Gastrocnemius medialis (tissue), 4 donors: Measurements from ENCODE around the gene EIF2S1. TPM values are rescaled to one million over a fixed set of nuclear protein-coding genes. Genes with fewer than 3 reads are reported as not detected.
A peak's percentile ranks its signal among the peaks of the same experiment; 100 is the strongest.

Source experiments
- ATAC-seq, 2 donors: fragments of 150-250 bp; one replicate each; pipeline ENCODE4 v1.9.1; 2016
- DNase-seq, 2 donors: peaks; one replicate each; pipeline ENCODE4 v3.0.0-alpha.2; 2019
- H3K27ac ChIP-seq, 4 donors: fragments of 200-600 bp; sonication (generic); 1 replicate in 1 of 4; 2 replicates in 3 of 4; pipeline ENCODE4 v1.5.1; 2016 to 2018; ENCODE audit warnings: mild to moderate bottlenecking in 2 of 4, moderate library complexity in 1 of 4
- H3K27me3 ChIP-seq, 3 donors: fragments of 200-600 bp; sonication (generic) in 2 of 3; 1 replicate in 1 of 3; 2 replicates in 2 of 3; pipeline versions ENCODE4 v1.5.1 to v1.6.0; 2016 to 2019; ENCODE audit warnings: mild to moderate bottlenecking in 1 of 3, moderate library complexity in 1 of 3
- H3K36me3 ChIP-seq, 2 donors: fragments of 200-600 bp; sonication (generic) in 1 of 2; one replicate each; pipeline ENCODE4 v1.5.1; 2017 to 2018
- H3K4me1 ChIP-seq, 2 donors: fragments of 200-600 bp; sonication (generic) in 1 of 2; one replicate each; pipeline ENCODE4 v1.5.1; 2016 to 2017; ENCODE audit warnings: mild to moderate bottlenecking in 2 of 2
- H3K4me3 ChIP-seq, 4 donors: fragments of 200-600 bp; sonication (generic) in 3 of 4; 1 replicate in 1 of 4; 2 replicates in 3 of 4; pipeline ENCODE4 v1.5.1; 2016 to 2019; ENCODE audit warnings: mild to moderate bottlenecking in 2 of 4
- H3K9me3 ChIP-seq, 3 donors: fragments of 200-600 bp; sonication (generic) in 2 of 3; 1 replicate in 1 of 3; 2 replicates in 2 of 3; pipeline ENCODE4 v1.5.1; 2016 to 2019
- POLR2A ChIP-seq, 2 donors: fragments of 450-650 bp; IDR thresholded peaks; one replicate each; pipeline ENCODE4 v1.6.1; 2017; ENCODE audit warnings: antibody characterized with exemption in 2 of 2, mild to moderate bottlenecking in 2 of 2, moderate library complexity in 2 of 2
- in situ Hi-C, 4 donors: fragments of 200-750 bp; cut with MboI; loops; one replicate each; pipeline versions ENCODE4 v1.15.0 to v1.8.0; 2017; ENCODE audit warnings: low sequenced_read_pairs in 4 of 4
- intact Hi-C: fragments of 100-400 bp; cut with DNase I; formaldehyde crosslinking; loops from one replicate; pipeline ENCODE4 v1.15.1; 2023; ENCODE audit warnings: low total_unique reads
- total RNA-seq, 4 donors: library from RNA; depleted of rRNA; stranded (reverse); fragments of >200 nt; gene quantifications; one replicate each; pipeline versions ENCODE4 v1.1.0 to v1.2.3, GENCODE V29; 2016
- TF ChIP-seq, protein P1 (sequence below), 5 experiments: fragments of 450-650 bp in 3 of 5; fragments of 200-600 bp in 2 of 5; sonication (generic) in 2 of 5; IDR thresholded peaks in 4 of 5; conservative IDR thresholded peaks in 1 of 5; 1 replicate in 4 of 5; 2 replicates in 1 of 5; pipeline ENCODE4 v1.5.1; 2016 to 2019; ENCODE audit warnings: antibody characterized with exemption in 5 of 5, mild to moderate bottlenecking in 3 of 5, moderate library complexity in 3 of 5

The EIF2S1 gene
- total RNA-seq, 4 donors from 2014 or later = 87.7 to 164 (median 129) TPM

DNA sequence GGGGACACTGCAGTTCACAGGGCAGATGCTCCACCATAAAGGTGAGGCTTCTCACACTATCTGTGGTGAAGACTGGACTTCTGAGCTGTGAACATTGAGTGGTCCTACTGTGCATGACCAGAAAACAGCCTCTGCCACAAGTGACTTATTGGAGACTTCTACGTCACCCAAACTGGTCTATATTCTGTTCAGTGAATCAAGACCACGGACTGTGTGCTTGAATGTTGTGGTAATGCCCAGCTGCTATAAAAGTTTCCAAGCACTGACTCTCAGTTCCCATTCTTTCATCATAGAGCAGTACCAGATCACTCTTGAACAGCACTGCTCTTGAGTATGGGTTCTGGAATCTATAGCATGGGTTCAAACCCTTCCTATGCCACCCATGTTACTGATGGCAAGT lies 56.7 kb downstream of the EIF2S1 start:
- in situ Hi-C loops = no loop called here
- Histone ChIP-seq H3K9me3 (no peaks in the 10 kb centered on the region), H3K27ac (no peak overlapping the region), H3K4me1 (no peaks in the 10 kb centered on the region), H3K36me3 (no peaks in the 10 kb centered on the region), H3K27me3 (peaks cover 5 to 11% (median 9%) of the 10 kb centered on the region in 3 donors), H3K4me3 (no peak overlapping the region)
- intact Hi-C loops = no loop called here
- TF ChIP-seq POLR2A (IDR thresholded peaks at IDR 0.05) = no peak
- TF ChIP-seq, protein P1, sequence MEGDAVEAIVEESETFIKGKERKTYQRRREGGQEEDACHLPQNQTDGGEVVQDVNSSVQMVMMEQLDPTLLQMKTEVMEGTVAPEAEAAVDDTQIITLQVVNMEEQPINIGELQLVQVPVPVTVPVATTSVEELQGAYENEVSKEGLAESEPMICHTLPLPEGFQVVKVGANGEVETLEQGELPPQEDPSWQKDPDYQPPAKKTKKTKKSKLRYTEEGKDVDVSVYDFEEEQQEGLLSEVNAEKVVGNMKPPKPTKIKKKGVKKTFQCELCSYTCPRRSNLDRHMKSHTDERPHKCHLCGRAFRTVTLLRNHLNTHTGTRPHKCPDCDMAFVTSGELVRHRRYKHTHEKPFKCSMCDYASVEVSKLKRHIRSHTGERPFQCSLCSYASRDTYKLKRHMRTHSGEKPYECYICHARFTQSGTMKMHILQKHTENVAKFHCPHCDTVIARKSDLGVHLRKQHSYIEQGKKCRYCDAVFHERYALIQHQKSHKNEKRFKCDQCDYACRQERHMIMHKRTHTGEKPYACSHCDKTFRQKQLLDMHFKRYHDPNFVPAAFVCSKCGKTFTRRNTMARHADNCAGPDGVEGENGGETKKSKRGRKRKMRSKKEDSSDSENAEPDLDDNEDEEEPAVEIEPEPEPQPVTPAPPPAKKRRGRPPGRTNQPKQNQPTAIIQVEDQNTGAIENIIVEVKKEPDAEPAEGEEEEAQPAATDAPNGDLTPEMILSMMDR (IDR thresholded peaks at IDR 0.05 in 4 of 5, conservative IDR thresholded peaks at IDR 0.05 in 1 of 5) = no peak
- DNase-seq = no peak
- no peak for ATAC-seq

DNA sequence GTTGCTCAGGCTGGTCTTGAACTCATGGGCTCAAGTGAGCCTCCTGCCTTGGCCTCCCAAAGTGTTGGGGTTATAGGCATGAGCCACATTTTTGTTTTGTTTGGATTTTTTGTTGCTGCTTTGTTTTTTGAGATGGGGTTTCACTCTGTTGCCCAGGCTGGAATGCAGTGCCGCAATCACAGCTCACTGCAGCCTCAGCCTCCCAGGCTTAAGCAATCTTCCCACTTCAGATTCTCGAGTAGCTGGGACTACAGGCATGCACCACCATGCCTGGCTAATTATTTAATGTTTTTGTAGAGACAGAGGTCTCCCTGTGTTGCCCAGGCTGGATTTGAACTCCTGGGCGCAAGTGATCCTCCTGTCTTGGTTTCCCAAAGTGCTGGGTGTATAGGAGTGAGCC lies 57.5 kb downstream of the EIF2S1 start:
- Histone ChIP-seq H3K27ac (no peak overlapping the region), H3K27me3 (peaks cover 0 to 2% (median under 1%) of the 10 kb centered on the region in 3 donors), H3K36me3 (no peaks in the 10 kb centered on the region), H3K4me3 (no peak overlapping the region), H3K4me1 (no peaks in the 10 kb centered on the region), H3K9me3 (no peaks in the 10 kb centered on the region)
- ATAC-seq (no peak), DNase-seq (no peak)
- in situ Hi-C loops = no loop called here
- intact Hi-C loops = no loop called here
- TF ChIP-seq POLR2A (IDR thresholded peaks at IDR 0.05) = no peak
- TF ChIP-seq, protein P1 (IDR thresholded peaks at IDR 0.05 in 4 of 5, conservative IDR thresholded peaks at IDR 0.05 in 1 of 5) = no peak

DNA sequence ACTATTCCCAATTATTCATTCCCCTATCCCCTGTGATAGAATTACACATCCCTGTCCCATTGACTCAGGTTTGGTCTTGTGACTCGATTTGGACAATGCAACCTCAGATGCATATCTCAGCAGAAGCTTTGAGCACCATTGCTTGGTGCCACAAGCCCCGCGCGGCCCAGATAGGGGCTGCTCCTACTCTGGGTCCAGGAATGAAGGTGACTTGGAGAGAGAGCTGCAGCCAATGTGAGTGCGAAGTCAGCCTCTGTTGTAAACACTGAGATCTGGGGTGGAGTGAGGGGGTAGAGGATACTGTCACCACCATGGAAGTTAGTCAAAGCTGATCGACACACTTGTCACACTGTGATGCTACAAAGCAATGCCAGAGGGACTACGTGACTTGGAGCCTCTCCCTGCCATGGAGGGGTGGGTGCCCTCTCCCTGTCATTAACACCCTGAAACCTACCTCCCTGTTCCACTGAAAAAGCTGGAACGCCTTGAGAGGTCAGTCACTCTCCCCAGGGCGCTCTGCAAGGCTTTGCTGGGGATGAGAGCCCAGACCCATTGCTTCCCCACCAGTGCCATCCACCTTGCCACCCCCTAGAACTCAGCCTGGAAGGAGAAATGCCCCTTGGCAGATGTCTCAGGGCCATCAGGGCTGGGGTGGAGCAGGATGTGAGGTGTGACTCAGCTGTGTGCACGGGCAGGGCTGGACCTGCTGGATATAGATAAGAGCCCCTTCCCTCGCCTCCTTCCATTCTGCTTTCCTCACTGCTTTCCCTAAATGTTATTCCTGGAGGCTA lies 58.5 kb downstream of the EIF2S1 start:
- TF ChIP-seq, protein P1 (IDR thresholded peaks at IDR 0.05 in 4 of 5, conservative IDR thresholded peaks at IDR 0.05 in 1 of 5) = no peak
- TF ChIP-seq POLR2A (IDR thresholded peaks at IDR 0.05) = no peak
- Histone ChIP-seq H3K36me3 (no peaks in the 10 kb centered on the region), H3K27ac (no peak overlapping the region), H3K4me1 (no peaks in the 10 kb centered on the region), H3K27me3 (no peaks in the 10 kb centered on the region), H3K4me3 (no peak overlapping the region), H3K9me3 (no peaks in the 10 kb centered on the region)
- DNase-seq (no peak), ATAC-seq (no peak)
- intact Hi-C loops (no loop called here), in situ Hi-C loops (no loop called here)

DNA sequence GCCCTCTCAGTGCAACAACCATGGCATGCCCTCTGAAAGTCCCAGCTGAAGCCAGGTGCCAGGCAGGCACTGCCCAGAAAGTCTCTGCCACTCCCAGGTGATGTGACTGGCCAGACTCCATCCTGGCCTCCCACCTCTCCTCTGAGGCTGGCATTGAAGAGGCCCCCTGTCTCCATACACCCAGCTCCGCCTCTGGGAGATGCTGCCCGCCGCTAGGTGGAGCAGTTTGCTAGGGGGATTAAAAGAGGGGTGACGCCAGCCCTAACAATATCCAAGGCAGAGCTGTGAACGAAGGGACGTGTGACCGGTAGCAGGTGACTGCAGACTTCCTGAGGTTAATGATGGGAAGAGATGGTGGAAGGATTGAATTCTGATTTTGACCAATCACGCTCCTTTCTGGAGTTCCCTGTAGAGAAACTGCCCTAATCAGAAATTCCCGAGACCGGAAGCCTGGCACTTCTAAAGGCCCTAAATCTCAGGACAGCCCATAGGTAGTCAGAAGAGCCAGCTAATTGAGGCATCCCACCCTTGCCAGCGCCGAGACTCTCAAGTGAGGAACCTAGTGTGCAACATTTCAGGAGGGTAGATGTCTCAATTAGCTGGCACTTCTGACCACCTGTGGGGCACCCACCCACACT lies 60.1 kb downstream of the EIF2S1 start:
- intact Hi-C loops (loop anchor here (10.0 kb wide), 1 partner anchor 105 kb away; no protein-coding TSS in a partner anchor), in situ Hi-C loops (loop anchor here (10.0 kb wide), 3 partner anchors 145 to 285 kb away; partner anchors contain the start of gene RDH12 (in 1 of the 4))
- ATAC-seq (no peak), DNase-seq (no peak)
- Histone ChIP-seq H3K4me1 (no peaks in the 10 kb centered on the region), H3K36me3 (no peaks in the 10 kb centered on the region), H3K9me3 (no peaks in the 10 kb centered on the region), H3K27ac (no peak overlapping the region), H3K4me3 (no peak overlapping the region), H3K27me3 (peaks cover 0 to 4% (median 0%) of the 10 kb centered on the region in 3 donors)
- no peak for TF ChIP-seq POLR2A (IDR thresholded peaks at IDR 0.05)
- TF ChIP-seq, protein P1 (IDR thresholded peaks at IDR 0.05 in 4 of 5, conservative IDR thresholded peaks at IDR 0.05 in 1 of 5) = peak in 4 of 5 experiments; percentile 3 to 47 (median 22)
